Stimulated activated naive CD8-positive, alpha-beta T cell treated with anti-CD3 and anti-CD28 coated beads, Interleukin-15, amount 100 ng/mL, for 72 hours (primary cell): ENCODE data around the gene CAMTA1.
A peak's percentile ranks its signal among the peaks of the same experiment; 100 is the strongest.
"Not testable (repeated sequence)": the region's sequence is repeated elsewhere in the genome, so short reads cannot be mapped to it uniquely, and the experiment has no call there.

Experiments used
- ATAC-seq: fragments of 150-1000 bp; cut with Tn5 transposase; 2 replicates; pipeline ENCODE4 v1.10.0; 2021; ENCODE audit warnings: mild to moderate bottlenecking, moderate library complexity
- DNase-seq, 2 donors: peaks; one replicate each; pipeline ENCODE4 v3.0.0; 2021 to 2022
- H3K27ac Mint-ChIP-seq, 2 donors: one replicate each; pipeline ENCODE4 v1.8.0; 2022; ENCODE audit warnings: mild to moderate bottlenecking in 2 of 2, mixed read lengths in 2 of 2, moderate library complexity in 2 of 2
- H3K27me3 Mint-ChIP-seq: one replicate; pipeline ENCODE4 v1.8.0; 2022; ENCODE audit warnings: mixed read lengths
- H3K4me1 Mint-ChIP-seq: one replicate; pipeline ENCODE4 v1.8.0; 2022; ENCODE audit warnings: mild to moderate bottlenecking, mixed read lengths
- H3K4me3 Mint-ChIP-seq, 2 donors: one replicate each; pipeline ENCODE4 v1.8.0; 2022; ENCODE audit warnings: mild to moderate bottlenecking in 2 of 2, mixed read lengths in 2 of 2, moderate library complexity in 1 of 2
- H3K9me3 Mint-ChIP-seq, 2 donors: one replicate each; pipeline ENCODE4 v1.8.0; 2022; ENCODE audit warnings: mixed read lengths in 2 of 2

CAMTA1 gene

GRCh38 chr1:7598058-7598457 is 812.8 kb downstream of the CAMTA1 start:
- ATAC-seq, H3K4me3 Mint-ChIP-seq, DNase-seq, H3K27ac Mint-ChIP-seq, H3K4me1 Mint-ChIP-seq, H3K27me3 Mint-ChIP-seq: not testable (repeated sequence)
- peaks cover 0 to 12% of the 10 kb centered on the region in 2 donors for H3K9me3 Mint-ChIP-seq

GRCh38 chr1:7604906-7605305 is 819.7 kb downstream of the CAMTA1 start:
- H3K4me3 Mint-ChIP-seq, ATAC-seq, H3K4me1 Mint-ChIP-seq, H3K9me3 Mint-ChIP-seq, H3K27ac Mint-ChIP-seq, DNase-seq: not testable (repeated sequence)
- H3K27me3 Mint-ChIP-seq, result peaks cover 38% of the 10 kb centered on the region

- Mint-ChIP-seq H3K4me1 (no peaks in the 10 kb centered on the region), H3K27ac (no peak overlapping the region), H3K27me3 (peaks cover 41% of the 10 kb centered on the region), H3K9me3 (no peaks in the 10 kb centered on the region), H3K4me3 (no peak overlapping the region)
- DNase-seq, result no peak
- no peak for ATAC-seq
These were observed 820.8 kb downstream of the CAMTA1 start for GRCh38 chr1:7606096-7606495.

GRCh38 chr1:7607097-7607496 is 821.8 kb downstream of the CAMTA1 start:
- ATAC-seq (no peak), DNase-seq (no peak)
- no peaks in the 10 kb centered on the region for H3K9me3 Mint-ChIP-seq
- no peak overlapping the region for H3K4me3 Mint-ChIP-seq
- peaks cover 45% of the 10 kb centered on the region for H3K27me3 Mint-ChIP-seq
- H3K4me1 Mint-ChIP-seq, result no peaks in the 10 kb centered on the region
- no peak overlapping the region for H3K27ac Mint-ChIP-seq

- H3K27me3 Mint-ChIP-seq, result peaks cover 50% of the 10 kb centered on the region
- ATAC-seq, result no peak
- H3K4me1 Mint-ChIP-seq, result no peaks in the 10 kb centered on the region
These were observed 823.5 kb downstream of the CAMTA1 start for GRCh38 chr1:7608628-7609305.

GRCh38 chr1:7609311-7609994 is 824.2 kb downstream of the CAMTA1 start:
- Mint-ChIP-seq H3K27ac (no peak overlapping the region), H3K4me1 (no peaks in the 10 kb centered on the region), H3K4me3 (no peak overlapping the region), H3K9me3 (no peaks in the 10 kb centered on the region), H3K27me3 (peaks cover 46% of the 10 kb centered on the region)
- no peak for DNase-seq
- no peak for ATAC-seq

More at GRCh38 chr1:7608628-7609305, 823.5 kb downstream of the CAMTA1 start:
- H3K4me3 Mint-ChIP-seq, result no peak overlapping the region
- no peak overlapping the region for H3K27ac Mint-ChIP-seq
- DNase-seq, result no peak
- H3K9me3 Mint-ChIP-seq, result no peaks in the 10 kb centered on the region

GRCh38 chr1:7610106-7610731 is 825.0 kb downstream of the CAMTA1 start:
- Mint-ChIP-seq H3K27ac (no peak overlapping the region), H3K4me1 (no peaks in the 10 kb centered on the region), H3K4me3 (no peak overlapping the region), H3K9me3 (no peaks in the 10 kb centered on the region), H3K27me3 (peaks cover 50% of the 10 kb centered on the region)
- ATAC-seq, result no peak
- no peak for DNase-seq

GRCh38 chr1:7610936-7611335 is 825.7 kb downstream of the CAMTA1 start:
- Mint-ChIP-seq H3K27me3 (peaks cover 50% of the 10 kb centered on the region), H3K27ac (no peak overlapping the region), H3K4me1 (no peaks in the 10 kb centered on the region), H3K4me3 (no peak overlapping the region), H3K9me3 (no peaks in the 10 kb centered on the region)
- ATAC-seq, result no peak
- DNase-seq, result no peak

GRCh38 chr1:7611421-7612010 is 826.3 kb downstream of the CAMTA1 start:
- H3K9me3 Mint-ChIP-seq, result no peaks in the 10 kb centered on the region
- H3K4me1 Mint-ChIP-seq, result no peaks in the 10 kb centered on the region
- DNase-seq (no peak), ATAC-seq (no peak)
- peaks cover 51% of the 10 kb centered on the region for H3K27me3 Mint-ChIP-seq
- H3K4me3 Mint-ChIP-seq, result no peak overlapping the region
- H3K27ac Mint-ChIP-seq, result no peak overlapping the region

- ATAC-seq, result no peak
- no peaks in the 10 kb centered on the region for H3K4me1 Mint-ChIP-seq
- H3K4me3 Mint-ChIP-seq, result no peak overlapping the region
- no peaks in the 10 kb centered on the region for H3K9me3 Mint-ChIP-seq
- DNase-seq, result no peak
- H3K27ac Mint-ChIP-seq, result no peak overlapping the region
- H3K27me3 Mint-ChIP-seq, result peaks cover 48% of the 10 kb centered on the region
These were observed 828.0 kb downstream of the CAMTA1 start for GRCh38 chr1:7613106-7613850.

- Mint-ChIP-seq H3K27ac (peak overlapping the region in 1 of 2 donors; percentile 34), H3K4me3 (no peak overlapping the region), H3K4me1 (no peaks in the 10 kb centered on the region), H3K9me3 (no peaks in the 10 kb centered on the region), H3K27me3 (peaks cover 52% of the 10 kb centered on the region)
- DNase-seq, result no peak
- no peak for ATAC-seq
These were observed 828.6 kb downstream of the CAMTA1 start for GRCh38 chr1:7613851-7614205.

GRCh38 chr1:7614576-7615074 is 829.4 kb downstream of the CAMTA1 start:
- no peak overlapping the region for H3K27ac Mint-ChIP-seq
- no peaks in the 10 kb centered on the region for H3K9me3 Mint-ChIP-seq
- no peaks in the 10 kb centered on the region for H3K4me1 Mint-ChIP-seq
- DNase-seq (no peak), ATAC-seq (no peak)
- H3K27me3 Mint-ChIP-seq, result peaks cover 48% of the 10 kb centered on the region
- H3K4me3 Mint-ChIP-seq, result no peak overlapping the region

- peaks cover 46% of the 10 kb centered on the region for H3K27me3 Mint-ChIP-seq
- no peak overlapping the region for H3K27ac Mint-ChIP-seq
- DNase-seq (no peak), ATAC-seq (no peak)
- H3K9me3 Mint-ChIP-seq, result no peaks in the 10 kb centered on the region
- H3K4me3 Mint-ChIP-seq, result no peak overlapping the region
- H3K4me1 Mint-ChIP-seq, result no peaks in the 10 kb centered on the region
These were observed 829.9 kb downstream of the CAMTA1 start for GRCh38 chr1:7615138-7615537.

GRCh38 chr1:7616076-7616832 is 831.0 kb downstream of the CAMTA1 start:
- Mint-ChIP-seq H3K4me1 (no peaks in the 10 kb centered on the region), H3K27me3 (peaks cover 56% of the 10 kb centered on the region), H3K9me3 (no peaks in the 10 kb centered on the region), H3K4me3 (no peak overlapping the region), H3K27ac (no peak overlapping the region)
- ATAC-seq (no peak), DNase-seq (no peak)

GRCh38 chr1:7616953-7617352 is 831.7 kb downstream of the CAMTA1 start:
- no peaks in the 10 kb centered on the region for H3K4me1 Mint-ChIP-seq
- H3K27ac Mint-ChIP-seq, result no peak overlapping the region
- peaks cover 58% of the 10 kb centered on the region for H3K27me3 Mint-ChIP-seq

More at GRCh38 chr1:7616953-7617352, 831.7 kb downstream of the CAMTA1 start:
- no peak overlapping the region for H3K4me3 Mint-ChIP-seq
- no peaks in the 10 kb centered on the region for H3K9me3 Mint-ChIP-seq
- no peak for ATAC-seq
- no peak for DNase-seq
